Mucosa of rectum (tissue), 2 donors: ENCODE measurements around the gene ACAD11.

Experiments
- H3K27ac ChIP-seq, 2 donors: one replicate each; pipeline ENCODE4 v1.7.0; 2013; ENCODE audit warnings: inconsistent platforms in 2 of 2, low read depth in 2 of 2, low read length in 2 of 2
- H3K27me3 ChIP-seq, 2 donors: one replicate each; pipeline ENCODE4 v1.7.0; 2013; ENCODE audit warnings: low read length in 2 of 2; ENCODE audit not compliant: control insufficient read depth in 2 of 2, insufficient read depth in 2 of 2
- H3K36me3 ChIP-seq, 2 donors: one replicate each; pipeline ENCODE4 v1.7.0; 2013; ENCODE audit warnings: low read length in 2 of 2; ENCODE audit not compliant: control insufficient read depth in 2 of 2, insufficient read depth in 2 of 2
- H3K4me1 ChIP-seq, 2 donors: one replicate each; pipeline ENCODE4 v1.7.0; 2013; ENCODE audit warnings: low read length in 2 of 2, mild to moderate bottlenecking in 1 of 2; ENCODE audit not compliant: control insufficient read depth in 2 of 2, insufficient read depth in 2 of 2
- H3K4me3 ChIP-seq, 2 donors: one replicate each; pipeline ENCODE4 v1.7.0; 2013; ENCODE audit warnings: low read length in 2 of 2
- H3K9ac ChIP-seq, 2 donors: one replicate each; pipeline ENCODE4 v1.7.0; 2013; ENCODE audit warnings: low read length in 2 of 2, low read depth in 1 of 2, mild to moderate bottlenecking in 1 of 2
- H3K9me3 ChIP-seq, 2 donors: one replicate each; pipeline ENCODE4 v1.7.0; 2013; ENCODE audit warnings: low read length in 2 of 2; ENCODE audit not compliant: control insufficient read depth in 2 of 2
- donor health status: healthy.
- donor health status: Normal muscosa, but diverticular disease.

Gene ACAD11

DNA sequence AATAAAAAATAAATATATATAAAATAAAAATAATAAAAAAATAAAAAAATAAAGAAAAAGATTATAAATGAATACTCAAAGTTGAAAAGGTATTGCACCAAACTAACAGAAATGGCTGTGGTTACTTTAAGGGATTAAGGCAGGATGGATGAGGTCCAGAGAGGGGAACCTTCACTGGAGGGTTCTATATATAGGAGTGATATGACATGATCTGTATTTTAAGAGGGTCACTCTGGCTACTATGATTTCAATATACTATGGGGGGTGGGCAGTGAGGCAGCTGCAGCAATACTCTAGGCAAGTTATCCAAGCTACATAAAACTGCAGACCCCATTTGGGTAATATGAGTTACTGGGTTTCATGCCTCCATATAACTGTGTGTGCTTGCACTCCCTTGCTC, 24.6 kb downstream of the ACAD11 start:
- H3K27me3 ChIP-seq: no peaks in the 10 kb centered on the region
- H3K27ac ChIP-seq: no peak overlapping the region
- peaks cover 0 to 7% of the 10 kb centered on the region in 2 donors for H3K36me3 ChIP-seq
- no peaks in the 10 kb centered on the region for H3K9me3 ChIP-seq
- no peak overlapping the region for H3K9ac ChIP-seq
- no peak overlapping the region for H3K4me3 ChIP-seq
- H3K4me1 ChIP-seq: no peaks in the 10 kb centered on the region

DNA sequence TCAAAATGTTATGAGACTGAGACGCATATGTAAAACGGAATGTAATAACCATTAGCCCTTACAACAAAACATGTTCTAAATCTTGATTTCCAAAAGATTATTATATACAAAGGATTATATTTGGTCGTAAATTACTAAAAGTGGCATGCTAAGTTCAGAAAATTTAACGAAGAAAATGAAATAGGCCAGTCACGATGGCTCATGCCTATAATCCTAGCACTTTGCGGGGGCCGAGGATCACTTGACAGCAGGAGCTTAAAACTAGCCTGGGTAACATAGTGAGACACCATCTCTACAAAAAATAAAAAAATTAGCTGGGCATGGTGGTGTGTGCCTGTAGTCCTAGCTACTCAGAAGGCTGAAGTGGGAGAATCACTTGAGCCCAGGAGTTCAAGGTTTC, 29.0 kb downstream of the ACAD11 start:
- no peak overlapping the region for H3K4me3 ChIP-seq
- H3K27ac ChIP-seq: no peak overlapping the region
- peaks cover 11 to 15% of the 10 kb centered on the region in 2 donors for H3K36me3 ChIP-seq
- no peak overlapping the region for H3K9ac ChIP-seq
- no peaks in the 10 kb centered on the region for H3K9me3 ChIP-seq
- no peaks in the 10 kb centered on the region for H3K27me3 ChIP-seq
- no peaks in the 10 kb centered on the region for H3K4me1 ChIP-seq

DNA sequence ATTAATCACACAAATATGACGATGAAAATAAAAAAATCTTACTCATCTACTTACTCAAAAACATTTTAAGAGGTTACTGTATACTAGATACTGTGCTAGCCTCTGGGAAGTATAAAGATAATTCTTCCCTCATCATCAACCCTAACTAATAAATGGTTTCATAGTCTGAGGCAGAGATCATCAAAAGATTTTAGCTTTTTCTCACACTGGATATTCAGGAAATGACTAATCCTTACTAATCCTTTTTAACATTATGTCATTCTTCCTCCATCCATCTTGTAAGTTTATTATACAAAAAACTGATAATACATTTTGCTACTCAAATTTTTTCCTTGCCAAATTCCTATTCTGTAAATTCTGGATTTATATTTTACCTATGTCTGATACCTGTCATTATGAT, 29.7 kb downstream of the ACAD11 start:
- Histone ChIP-seq H3K9me3 (no peaks in the 10 kb centered on the region), H3K27ac (no peak overlapping the region), H3K4me3 (no peak overlapping the region), H3K36me3 (peaks cover 11 to 15% of the 10 kb centered on the region in 2 donors), H3K4me1 (no peaks in the 10 kb centered on the region), H3K27me3 (no peaks in the 10 kb centered on the region), H3K9ac (no peak overlapping the region)

DNA sequence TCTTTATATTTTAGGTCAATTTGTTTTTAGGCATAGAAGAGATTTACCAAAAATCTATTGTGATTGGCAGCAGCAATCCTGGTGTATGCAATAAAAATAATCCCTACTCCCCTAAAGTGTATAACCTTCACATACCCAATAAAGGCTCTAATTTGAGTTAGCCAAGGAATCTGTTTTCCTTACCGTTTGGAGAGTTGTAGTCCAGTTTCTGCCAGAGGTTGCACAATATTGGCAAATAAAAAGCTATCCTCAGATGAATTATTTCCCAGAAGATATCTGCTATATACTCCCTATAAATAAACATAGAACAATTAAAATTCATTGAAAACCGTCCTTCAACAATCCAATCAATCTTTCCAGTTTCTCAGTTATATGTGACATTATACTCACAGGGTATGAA, 31.5 kb downstream of the ACAD11 start:
- Histone ChIP-seq H3K36me3 (peaks cover 11 to 15% of the 10 kb centered on the region in 2 donors), H3K4me1 (no peaks in the 10 kb centered on the region), H3K9me3 (no peaks in the 10 kb centered on the region), H3K9ac (no peak overlapping the region), H3K27me3 (no peaks in the 10 kb centered on the region), H3K4me3 (no peak overlapping the region), H3K27ac (no peak overlapping the region)

DNA sequence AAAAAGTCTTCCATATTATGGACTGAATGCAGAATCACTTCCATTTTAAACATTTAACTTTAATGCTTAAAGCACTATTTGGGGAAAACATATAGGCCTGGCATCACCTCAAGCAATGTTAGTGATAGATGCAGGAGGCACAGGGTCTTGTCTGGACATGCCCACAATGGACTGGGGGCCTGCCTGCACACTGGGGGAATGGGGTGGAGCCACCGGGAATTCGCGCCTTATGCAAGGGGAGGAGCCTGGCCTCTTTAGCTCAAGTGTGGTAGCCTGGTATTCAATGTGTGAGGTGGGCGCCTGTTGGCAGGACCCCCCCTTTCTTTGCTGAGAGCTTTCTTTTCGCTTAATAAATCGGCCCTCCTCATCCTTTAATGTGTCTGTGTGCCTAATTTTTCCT, 32.7 kb downstream of the ACAD11 start:
- Histone ChIP-seq H3K4me3 (no peak overlapping the region), H3K9ac (no peak overlapping the region), H3K27me3 (no peaks in the 10 kb centered on the region), H3K4me1 (no peaks in the 10 kb centered on the region), H3K9me3 (no peaks in the 10 kb centered on the region), H3K27ac (no peak overlapping the region), H3K36me3 (peaks cover 11 to 15% of the 10 kb centered on the region in 2 donors)

DNA sequence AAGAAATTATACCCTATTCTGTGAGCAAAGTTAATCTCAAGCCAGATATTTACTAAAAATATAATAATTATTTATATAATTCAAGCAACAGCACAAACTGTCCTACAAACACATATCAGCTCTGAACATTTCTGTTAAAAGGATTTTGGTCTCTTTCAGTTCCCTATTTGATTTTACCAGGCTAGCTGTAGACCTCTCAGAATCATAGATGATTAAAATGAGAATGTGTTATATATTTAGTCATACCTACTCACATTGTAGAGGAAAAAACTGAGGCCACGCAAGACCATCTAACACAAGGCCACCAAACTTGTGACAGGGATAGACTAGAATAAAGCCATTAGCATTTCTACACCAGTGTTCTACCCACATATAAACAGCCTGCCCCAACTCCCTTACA, 34.0 kb downstream of the ACAD11 start:
- no peaks in the 10 kb centered on the region for H3K9me3 ChIP-seq
- H3K4me1 ChIP-seq: no peaks in the 10 kb centered on the region
- no peak overlapping the region for H3K9ac ChIP-seq
- no peak overlapping the region for H3K27ac ChIP-seq
- H3K27me3 ChIP-seq: no peaks in the 10 kb centered on the region
- peaks cover 11 to 15% of the 10 kb centered on the region in 2 donors for H3K36me3 ChIP-seq
- no peak overlapping the region for H3K4me3 ChIP-seq

DNA sequence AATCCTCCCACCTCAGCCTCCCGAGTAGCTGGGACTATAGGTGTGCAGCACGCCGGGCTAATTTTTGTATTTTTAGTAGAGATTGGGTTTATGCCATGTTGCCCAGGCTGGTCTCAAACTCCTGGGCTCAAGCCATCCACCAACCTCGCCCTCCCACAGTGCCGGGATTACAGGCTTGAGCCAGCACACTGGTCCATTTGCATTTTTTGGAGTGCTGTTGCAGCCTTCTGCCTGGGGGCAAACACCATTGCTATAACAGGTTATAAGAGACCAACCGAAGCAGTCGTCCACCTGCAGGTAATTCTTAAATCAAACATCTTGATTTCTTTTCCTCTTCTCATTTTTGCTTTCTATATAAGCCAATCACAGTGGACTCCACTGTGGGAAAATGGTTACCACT, 34.8 kb downstream of the ACAD11 start:
- Histone ChIP-seq H3K27me3 (no peaks in the 10 kb centered on the region), H3K9ac (no peak overlapping the region), H3K4me3 (no peak overlapping the region), H3K4me1 (no peaks in the 10 kb centered on the region), H3K36me3 (peaks cover 11 to 15% of the 10 kb centered on the region in 2 donors), H3K27ac (no peak overlapping the region), H3K9me3 (no peaks in the 10 kb centered on the region)

DNA sequence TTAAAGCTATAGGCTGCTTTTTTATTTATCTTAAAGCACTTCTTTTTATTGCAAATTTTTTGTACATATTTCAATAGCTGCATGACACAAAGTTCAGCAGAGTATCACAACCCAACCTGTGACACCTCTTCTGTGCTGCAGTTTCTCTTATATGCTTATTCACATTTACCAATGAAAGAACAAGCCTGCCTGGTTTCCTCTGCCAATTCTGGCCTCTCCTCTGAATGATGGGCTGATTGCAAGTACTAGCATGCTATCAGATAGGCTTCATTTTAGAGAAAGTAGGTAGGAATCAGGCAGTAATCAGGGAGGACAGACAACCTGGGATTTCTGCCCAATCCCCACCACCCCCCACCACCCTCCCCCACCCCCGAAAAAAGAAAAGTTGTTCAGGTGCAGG, 36.0 kb downstream of the ACAD11 start:
- Histone ChIP-seq H3K4me3 (no peak overlapping the region), H3K36me3 (peaks cover 11 to 15% of the 10 kb centered on the region in 2 donors), H3K27ac (no peak overlapping the region), H3K4me1 (no peaks in the 10 kb centered on the region), H3K9me3 (no peaks in the 10 kb centered on the region), H3K27me3 (no peaks in the 10 kb centered on the region), H3K9ac (no peak overlapping the region)

DNA sequence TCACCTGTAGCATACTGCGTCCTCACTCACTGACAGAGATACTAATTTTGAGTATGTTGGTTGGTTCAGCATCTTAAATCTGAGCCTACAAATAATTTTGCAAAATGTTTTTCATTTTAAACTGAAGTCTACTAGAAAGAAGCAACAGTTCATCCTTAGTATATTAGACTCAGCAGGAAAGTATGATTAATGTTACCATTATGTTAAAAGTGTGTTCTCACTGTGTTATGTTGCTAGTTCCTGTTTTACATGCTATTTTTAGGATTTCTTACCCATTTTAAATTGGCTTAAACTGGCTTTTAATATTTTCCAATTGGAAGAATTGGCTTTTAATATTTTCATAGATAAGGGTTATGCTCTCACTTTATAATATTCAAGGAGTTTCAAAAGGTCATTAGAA, 36.8 kb downstream of the ACAD11 start:
- H3K27me3 ChIP-seq: no peaks in the 10 kb centered on the region

DNA sequence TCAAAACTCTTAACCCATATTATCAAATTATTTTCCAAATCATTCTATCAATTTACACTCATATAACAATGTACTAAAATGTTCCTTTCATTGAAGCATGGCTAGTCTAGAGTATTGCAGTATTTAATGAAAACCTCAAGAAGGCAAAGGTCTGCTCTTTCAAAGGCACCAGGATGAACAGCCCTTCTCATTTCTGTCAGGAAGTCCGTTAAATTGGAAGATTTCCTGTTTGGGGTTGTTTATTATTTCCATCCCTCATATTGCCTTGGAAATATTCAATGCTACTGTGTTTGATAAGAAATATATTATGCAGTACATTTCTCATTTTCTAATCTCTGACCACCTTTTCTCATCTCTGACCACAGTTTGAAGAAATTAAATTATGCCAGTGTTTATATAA, 37.5 kb downstream of the ACAD11 start:
- Histone ChIP-seq H3K27ac (no peak overlapping the region), H3K4me1 (no peaks in the 10 kb centered on the region), H3K27me3 (no peaks in the 10 kb centered on the region), H3K9ac (no peak overlapping the region), H3K4me3 (no peak overlapping the region), H3K9me3 (no peaks in the 10 kb centered on the region), H3K36me3 (peaks cover 6 to 11% of the 10 kb centered on the region in 2 donors)

More for the DNA sequence above, 36.8 kb downstream of the ACAD11 start:
- H3K27ac ChIP-seq: no peak overlapping the region
- peaks cover 11% of the 10 kb centered on the region in 2 donors for H3K36me3 ChIP-seq
- H3K4me1 ChIP-seq: no peaks in the 10 kb centered on the region
- no peaks in the 10 kb centered on the region for H3K9me3 ChIP-seq
- H3K9ac ChIP-seq: no peak overlapping the region
- H3K4me3 ChIP-seq: no peak overlapping the region

DNA sequence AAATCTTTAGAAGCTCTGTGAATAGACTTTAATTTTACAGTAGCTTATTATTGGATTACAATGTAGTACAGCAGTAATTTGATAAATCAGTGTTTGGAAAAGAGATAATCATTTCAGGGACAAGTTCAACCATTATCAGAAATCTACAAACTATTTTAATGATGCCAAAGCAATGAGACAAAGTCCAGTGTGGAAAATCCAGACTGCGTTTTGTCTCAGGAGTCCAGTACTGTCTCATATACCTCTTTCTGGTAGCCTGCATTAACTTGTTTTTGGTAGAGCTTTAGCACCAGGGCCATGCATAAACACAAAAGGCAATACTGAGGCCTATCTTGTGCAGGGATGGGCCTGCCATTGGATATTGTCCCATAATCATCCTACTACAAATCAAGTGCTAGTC, 42.8 kb downstream of the ACAD11 start:
- H3K4me1 ChIP-seq: no peaks in the 10 kb centered on the region
- no peaks in the 10 kb centered on the region for H3K9me3 ChIP-seq
- H3K9ac ChIP-seq: no peak overlapping the region
- no peak overlapping the region for H3K27ac ChIP-seq
- H3K27me3 ChIP-seq: no peaks in the 10 kb centered on the region
- no peak overlapping the region for H3K4me3 ChIP-seq
- peaks cover 0 to 4% of the 10 kb centered on the region in 2 donors for H3K36me3 ChIP-seq
